ENCODE measurements around the gene RCAN1. TPM values are rescaled to one million over a fixed set of nuclear protein-coding genes. Genes with fewer than 3 reads are reported as not detected.

The RCAN1 gene
- total and polyA plus RNA-seq, 3 donors from 2014 or later = 16.7 to 21.9 (median 20.6) TPM

GRCh38 chr21:34546542-34546941 is 68.4 kb downstream of the RCAN1 start:
- Histone ChIP-seq H3K4me3 (no peak overlapping the region), H3K4me1 (no peaks in the 10 kb centered on the region), H3K27me3 (no peaks in the 10 kb centered on the region), H3K9me3 (no peaks in the 10 kb centered on the region), H3K36me3 (ENCODE audit: low read depth, missing control alignments) (no peaks in the 10 kb centered on the region), H3K27ac (no peak overlapping the region)
- no peak for DNase-seq
- intact Hi-C loops (cut with DNase I; ENCODE audit: low total_unique reads) = no loop called here
- 89 to 93% methylated on average over 6 of the region's 6 CpGs for WGBS, 2 donors
- TF ChIP-seq POLR2A (IDR thresholded peaks at IDR 0.05) = no peak
- no peak for TF ChIP-seq CTCF (IDR thresholded peaks at IDR 0.05)

- H3K27me3 ChIP-seq = no peaks in the 10 kb centered on the region
- H3K27ac ChIP-seq = no peak overlapping the region
- no peaks in the 10 kb centered on the region for H3K36me3 ChIP-seq (ENCODE audit: low read depth, missing control alignments)
- peak; percentile 19 for DNase-seq
- 70 to 73% methylated on average over 10 of the region's 10 CpGs for WGBS, 2 donors
- no peak overlapping the region for H3K4me3 ChIP-seq
- intact Hi-C loops (cut with DNase I; ENCODE audit: low total_unique reads) = no loop called here
- no peak for TF ChIP-seq POLR2A (IDR thresholded peaks at IDR 0.05)
- no peak for TF ChIP-seq CTCF (IDR thresholded peaks at IDR 0.05)
- no peaks in the 10 kb centered on the region for H3K4me1 ChIP-seq
- no peaks in the 10 kb centered on the region for H3K9me3 ChIP-seq
Measured at GRCh38 chr21:34545079-34545884, 69.6 kb downstream of the RCAN1 start.

GRCh38 chr21:34544032-34544496 is 70.8 kb downstream of the RCAN1 start:
- peak; percentile 75 for DNase-seq
- 91% methylated on average over 7 of the region's 7 CpGs for WGBS, 2 donors
- intact Hi-C loops (cut with DNase I; ENCODE audit: low total_unique reads) = no loop called here
- Histone ChIP-seq H3K36me3 (ENCODE audit: low read depth, missing control alignments) (no peaks in the 10 kb centered on the region), H3K9me3 (no peaks in the 10 kb centered on the region), H3K27ac (no peak overlapping the region), H3K4me1 (no peaks in the 10 kb centered on the region), H3K4me3 (no peak overlapping the region), H3K27me3 (no peaks in the 10 kb centered on the region)
- peak; percentile 42 to 45 (median 42) for TF ChIP-seq CTCF (IDR thresholded peaks at IDR 0.05)
- no peak for TF ChIP-seq POLR2A (IDR thresholded peaks at IDR 0.05)

- Histone ChIP-seq H3K27ac (no peak overlapping the region), H3K4me3 (no peak overlapping the region), H3K27me3 (no peaks in the 10 kb centered on the region), H3K36me3 (ENCODE audit: low read depth, missing control alignments) (no peaks in the 10 kb centered on the region), H3K9me3 (no peaks in the 10 kb centered on the region), H3K4me1 (no peaks in the 10 kb centered on the region)
- intact Hi-C loops (cut with DNase I; ENCODE audit: low total_unique reads) = no loop called here
- TF ChIP-seq CTCF (IDR thresholded peaks at IDR 0.05) = no peak
- no peak for TF ChIP-seq POLR2A (IDR thresholded peaks at IDR 0.05)
- DNase-seq = no peak
- 83 to 98% methylated on average over 3 of the region's 3 CpGs for WGBS, 2 donors
Measured at GRCh38 chr21:34543017-34543416, 71.9 kb downstream of the RCAN1 start.

- WGBS, 2 donors = 81 to 92% methylated on average over 5 of the region's 5 CpGs
- no peak for TF ChIP-seq CTCF (IDR thresholded peaks at IDR 0.05)
- TF ChIP-seq POLR2A (IDR thresholded peaks at IDR 0.05) = no peak
Measured at GRCh38 chr21:34540206-34540605, 74.7 kb downstream of the RCAN1 start.

More at GRCh38 chr21:34540206-34540605, 74.7 kb downstream of the RCAN1 start:
- intact Hi-C loops (cut with DNase I; ENCODE audit: low total_unique reads) = no loop called here
- no peak for DNase-seq
- no peaks in the 10 kb centered on the region for H3K4me1 ChIP-seq
- H3K27ac ChIP-seq = no peak overlapping the region
- no peaks in the 10 kb centered on the region for H3K27me3 ChIP-seq
- no peak overlapping the region for H3K4me3 ChIP-seq
- no peaks in the 10 kb centered on the region for H3K36me3 ChIP-seq (ENCODE audit: low read depth, missing control alignments)
- H3K9me3 ChIP-seq = no peaks in the 10 kb centered on the region

Data from testis (tissue), 3 donors.